GM20000 (cell line): ENCODE results near the gene DNM2.

Source experiments
- DNase-seq: peaks from one replicate; pipeline ENCODE4 v3.0.0; 2012; ENCODE audit warnings: low spot score
- CTCF ChIP-seq: IDR thresholded peaks from 2 replicates; pipeline ENCODE4 v1.5.1; 2012; ENCODE audit warnings: mild to moderate bottlenecking, control low read depth; ENCODE audit errors: extremely low read depth, missing control alignments

Gene DNM2

GRCh38 chr19:10748927-10749434 is 31.1 kb downstream of the DNM2 start:
- TF ChIP-seq CTCF = no peak
- DNase-seq = no peak

- TF ChIP-seq CTCF = no peak
- no peak for DNase-seq
Observed at GRCh38 chr19:10749435-10750384, 31.8 kb downstream of the DNM2 start.

GRCh38 chr19:10751109-10751953 is 33.5 kb downstream of the DNM2 start:
- no peak for DNase-seq
- no peak for TF ChIP-seq CTCF

- DNase-seq = no peak
- TF ChIP-seq CTCF = no peak
Observed at GRCh38 chr19:10752237-10752912, 34.5 kb downstream of the DNM2 start.

- DNase-seq = no peak
- TF ChIP-seq CTCF = no peak
Observed at GRCh38 chr19:10752913-10753704, 35.2 kb downstream of the DNM2 start.

- no peak for TF ChIP-seq CTCF
- no peak for DNase-seq
Observed at GRCh38 chr19:10756371-10756770, 38.5 kb downstream of the DNM2 start.
